Mammary epithelial cell (primary cell): ENCODE data around the gene HASPIN.

Experiments used
- CTCF ChIP-seq, 2 donors: IDR thresholded peaks in 1 of 2; conservative IDR thresholded peaks in 1 of 2; 2 replicates each; pipeline ENCODE4 v1.5.1; 2011 to 2012; ENCODE audit warnings: inconsistent platforms in 2 of 2, low read length in 2 of 2, mild to moderate bottlenecking in 2 of 2, control low read depth in 1 of 2, low read depth in 1 of 2; ENCODE audit not compliant: insufficient read depth in 1 of 2; ENCODE audit errors: extremely low read depth in 1 of 2
- EZH2 ChIP-seq: IDR thresholded peaks from 2 replicates; pipeline ENCODE4 v1.6.1; 2012; ENCODE audit warnings: low read length, inconsistent platforms, borderline replicate concordance

GRCh38 chr17:3723188-3723555 lies 531 bp upstream of the HASPIN start:
- no peak for TF ChIP-seq CTCF (conservative IDR thresholded peaks at IDR 0.05 in 1 of 2, IDR thresholded peaks at IDR 0.05 in 1 of 2; ENCODE audit: extremely low read depth in 1 of 2, insufficient read depth in 1 of 2, low read depth in 1 of 2, low read length in 2 of 2)
- TF ChIP-seq EZH2 = no peak
